MV-4-11 (cell line): Measurements from ENCODE around the gene RAP1GAP2.
"Not testable (repeated sequence)": the region's sequence is repeated elsewhere in the genome, so short reads cannot be mapped to it uniquely, and the experiment has no call there.

Experiments
- DNase-seq: peaks from one replicate; lab custom pipeline; 2025; lab: John Stamatoyannopoulos, UW

RAP1GAP2 gene

GRCh38 chr17:2885733-2886132 is 89.5 kb downstream of the RAP1GAP2 start:
- DNase-seq: no peak

GRCh38 chr17:2888326-2888725 is 92.1 kb downstream of the RAP1GAP2 start:
- peak; percentile 85 for DNase-seq

GRCh38 chr17:2889256-2889655 is 93.0 kb downstream of the RAP1GAP2 start:
- DNase-seq: no peak

GRCh38 chr17:2890778-2891177 is 94.5 kb downstream of the RAP1GAP2 start:
- not testable (repeated sequence) for DNase-seq

- peak; percentile 33 for DNase-seq
Observed at GRCh38 chr17:2892305-2892971, 96.2 kb downstream of the RAP1GAP2 start.

- no peak for DNase-seq
Observed at GRCh38 chr17:2893422-2893914, 97.2 kb downstream of the RAP1GAP2 start.

- no peak for DNase-seq
Observed at GRCh38 chr17:2894782-2895181, 98.5 kb downstream of the RAP1GAP2 start.

- no peak for DNase-seq
Observed at GRCh38 chr17:2897605-2898004, 101.4 kb downstream of the RAP1GAP2 start.

GRCh38 chr17:2898255-2898926 is 102.2 kb downstream of the RAP1GAP2 start:
- DNase-seq: no peak

GRCh38 chr17:2899906-2900305 is 103.7 kb downstream of the RAP1GAP2 start:
- DNase-seq: no peak

- DNase-seq: no peak
Observed at GRCh38 chr17:2900842-2901241, 104.6 kb downstream of the RAP1GAP2 start.

- DNase-seq: no peak
Observed at GRCh38 chr17:2901582-2901981, 105.3 kb downstream of the RAP1GAP2 start.

GRCh38 chr17:2902546-2902945 is 106.3 kb downstream of the RAP1GAP2 start:
- no peak for DNase-seq

GRCh38 chr17:2903193-2903974 is 107.1 kb downstream of the RAP1GAP2 start:
- no peak for DNase-seq

GRCh38 chr17:2904135-2904534 is 107.9 kb downstream of the RAP1GAP2 start:
- DNase-seq: no peak

- no peak for DNase-seq
Observed at GRCh38 chr17:2905269-2905668, 109.0 kb downstream of the RAP1GAP2 start.

- no peak for DNase-seq
Observed at GRCh38 chr17:2905696-2906501, 109.7 kb downstream of the RAP1GAP2 start.

GRCh38 chr17:2906901-2907300 is 110.7 kb downstream of the RAP1GAP2 start:
- DNase-seq: no peak

- no peak for DNase-seq
Observed at GRCh38 chr17:2909175-2909845, 113.1 kb downstream of the RAP1GAP2 start.

- no peak for DNase-seq
Observed at GRCh38 chr17:2909846-2910234, 113.6 kb downstream of the RAP1GAP2 start.

- no peak for DNase-seq
Observed at GRCh38 chr17:2911035-2911754, 115.0 kb downstream of the RAP1GAP2 start.
